HG02642 (cell line): Measurements from ENCODE around the gene TMEM123.

ENCODE experiments used
- ATAC-seq: cut with Tn5 transposase; IDR thresholded peaks from one replicate; pipeline ENCODE4 v1.9.1; 2021; ENCODE audit warnings: mild to moderate bottlenecking; ENCODE audit not compliant: unreplicated experiment, poor library complexity

The TMEM123 gene

GRCh38 chr11:102473543-102473942 lies 21.0 kb upstream of the TMEM123 start:
- ATAC-seq = no peak

GRCh38 chr11:102472127-102472526 lies 19.6 kb upstream of the TMEM123 start:
- ATAC-seq = no peak

- no peak for ATAC-seq
Measured at GRCh38 chr11:102471474-102471873, 18.9 kb upstream of the TMEM123 start.

DNA sequence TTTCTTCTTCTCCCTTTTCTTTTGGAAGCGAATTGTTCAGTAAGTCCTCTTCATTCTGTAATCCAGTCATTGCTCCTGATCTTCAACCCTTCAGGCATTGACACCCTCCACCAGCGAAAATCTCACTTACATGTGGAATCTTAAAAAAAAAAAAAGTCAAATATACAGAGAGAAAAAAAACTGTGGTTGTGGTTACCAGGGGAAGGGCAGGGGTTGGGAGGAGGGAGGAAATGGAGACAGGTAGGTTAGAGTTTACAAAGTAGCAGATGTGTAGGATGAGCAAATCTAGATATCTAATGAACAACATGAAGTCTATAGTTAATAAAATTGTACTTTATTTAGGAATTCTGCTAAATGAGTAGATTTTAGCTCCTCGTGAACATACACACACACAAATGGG lies 17.7 kb upstream of the TMEM123 start:
- no peak for ATAC-seq

GRCh38 chr11:102469196-102469821 lies 16.7 kb upstream of the TMEM123 start:
- ATAC-seq = no peak

GRCh38 chr11:102468616-102469195 lies 16.1 kb upstream of the TMEM123 start:
- ATAC-seq = no peak

- no peak for ATAC-seq
Measured at GRCh38 chr11:102467853-102468580, 15.5 kb upstream of the TMEM123 start.

DNA sequence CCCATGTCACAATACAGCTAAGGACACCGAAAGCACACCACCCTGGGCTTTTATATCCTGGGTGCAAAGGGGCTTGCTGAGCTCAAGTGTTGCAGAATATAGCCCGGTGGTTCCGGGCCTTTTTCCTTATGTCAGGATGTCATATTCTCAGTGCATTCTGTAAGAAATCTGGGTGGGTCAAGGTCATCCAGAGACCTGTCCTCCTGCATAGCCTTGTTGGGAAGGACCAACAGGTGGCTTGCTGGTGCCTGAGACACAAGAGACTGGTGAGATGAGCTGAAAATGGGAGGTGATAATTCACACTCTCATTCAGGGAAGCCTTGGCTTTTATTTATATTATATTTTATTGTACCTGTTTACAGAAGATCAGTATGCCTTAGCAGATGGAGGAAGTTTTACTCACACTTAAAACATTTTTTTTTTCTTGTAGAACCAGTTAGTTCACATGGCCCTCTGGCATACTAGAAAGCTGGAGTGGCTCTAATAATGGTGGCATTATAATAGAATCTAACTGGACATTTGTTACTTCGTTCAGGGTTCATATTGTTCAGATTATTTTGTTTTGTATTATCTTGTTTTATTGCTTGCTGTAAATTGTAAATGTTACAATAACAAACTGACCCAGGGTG lies 14.6 kb upstream of the TMEM123 start:
- no peak for ATAC-seq

GRCh38 chr11:102465696-102466095 lies 13.1 kb upstream of the TMEM123 start:
- ATAC-seq = no peak

GRCh38 chr11:102464859-102465500 lies 12.4 kb upstream of the TMEM123 start:
- ATAC-seq = peak; percentile 55

- ATAC-seq = no peak
Measured at GRCh38 chr11:102464037-102464436, 11.5 kb upstream of the TMEM123 start.

DNA sequence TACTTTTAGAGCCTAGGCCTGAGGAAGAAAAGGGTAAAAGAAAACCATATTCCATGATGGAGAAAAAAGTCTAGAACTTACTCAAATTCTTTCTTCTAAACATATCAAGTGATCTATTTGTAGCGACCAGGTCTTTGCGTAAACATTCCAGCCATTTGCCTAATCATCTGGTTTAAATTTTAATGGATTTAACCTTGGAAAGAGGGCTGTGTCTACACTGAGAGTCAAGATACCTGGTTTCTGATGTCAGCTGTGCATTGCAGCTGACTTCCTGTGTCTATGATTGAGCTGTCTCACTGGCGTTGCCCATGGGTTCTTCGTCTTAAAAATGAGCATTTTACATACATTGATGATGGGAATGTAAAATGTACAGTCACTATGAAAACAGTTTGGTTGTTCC lies 10.0 kb upstream of the TMEM123 start:
- no peak for ATAC-seq

- ATAC-seq = peak; percentile 42
Measured at GRCh38 chr11:102459393-102459792, 6.8 kb upstream of the TMEM123 start.

DNA sequence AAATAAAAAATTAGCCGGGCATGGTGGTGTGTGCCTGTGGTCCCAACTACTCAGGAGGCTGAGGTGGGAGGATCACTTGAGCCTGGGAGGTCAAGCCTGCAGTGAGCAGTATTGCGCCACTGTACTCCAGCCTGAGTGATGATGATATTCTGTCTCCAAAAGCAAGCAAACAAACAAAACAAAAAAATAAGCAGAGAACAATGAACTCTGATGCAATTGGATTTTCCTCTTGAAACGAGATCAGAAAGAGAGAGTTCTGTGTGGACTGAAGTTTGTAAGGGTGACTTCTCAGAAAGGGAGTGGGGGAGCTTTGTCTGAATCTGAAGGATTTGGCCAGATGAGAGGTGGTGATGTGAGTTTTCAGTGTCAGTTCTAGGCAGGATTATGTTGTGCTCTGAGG lies 6.0 kb upstream of the TMEM123 start:
- ATAC-seq = no peak

GRCh38 chr11:102457865-102458264 lies 5.3 kb upstream of the TMEM123 start:
- no peak for ATAC-seq

- no peak for ATAC-seq
Measured at GRCh38 chr11:102457056-102457677, 4.6 kb upstream of the TMEM123 start.

DNA sequence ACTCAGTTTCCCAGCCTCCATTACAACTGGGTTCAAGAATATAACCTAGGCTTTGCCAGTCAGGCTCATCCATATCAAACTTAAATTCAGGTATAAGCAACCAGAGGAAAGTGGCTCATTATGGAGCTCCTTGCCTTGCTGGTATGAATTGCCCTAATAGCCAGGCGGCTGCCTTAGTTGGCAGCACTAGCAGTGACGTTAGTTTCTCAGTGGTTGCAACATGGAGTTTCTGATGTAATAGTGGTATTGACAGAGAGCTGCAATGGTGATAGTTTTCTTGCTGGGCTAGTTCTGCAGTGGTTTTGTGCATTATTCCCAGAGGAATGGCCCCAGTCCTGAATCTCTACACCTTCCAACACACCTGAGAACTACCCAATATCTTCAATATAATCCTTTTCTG lies 3.8 kb upstream of the TMEM123 start:
- ATAC-seq = no peak

DNA sequence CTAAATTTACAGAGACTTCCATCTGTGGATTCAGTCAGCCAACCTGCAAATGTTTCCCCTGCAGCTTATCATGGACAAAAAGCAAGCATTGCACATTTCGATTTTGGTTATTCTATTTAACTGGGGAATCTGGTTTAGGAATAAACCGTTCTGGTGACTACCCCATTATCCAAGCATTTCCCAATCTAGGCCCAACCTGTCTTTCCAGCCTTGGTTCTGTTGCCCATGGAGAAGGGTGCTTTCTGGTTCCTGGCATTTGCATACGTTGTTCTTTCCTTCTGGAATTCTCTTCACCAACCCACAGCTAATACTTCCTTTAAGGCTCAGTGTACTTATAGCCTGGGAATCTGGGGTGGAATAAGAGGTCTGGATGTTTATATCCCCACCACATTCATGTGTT lies 1.4 kb upstream of the TMEM123 start:
- no peak for ATAC-seq

DNA sequence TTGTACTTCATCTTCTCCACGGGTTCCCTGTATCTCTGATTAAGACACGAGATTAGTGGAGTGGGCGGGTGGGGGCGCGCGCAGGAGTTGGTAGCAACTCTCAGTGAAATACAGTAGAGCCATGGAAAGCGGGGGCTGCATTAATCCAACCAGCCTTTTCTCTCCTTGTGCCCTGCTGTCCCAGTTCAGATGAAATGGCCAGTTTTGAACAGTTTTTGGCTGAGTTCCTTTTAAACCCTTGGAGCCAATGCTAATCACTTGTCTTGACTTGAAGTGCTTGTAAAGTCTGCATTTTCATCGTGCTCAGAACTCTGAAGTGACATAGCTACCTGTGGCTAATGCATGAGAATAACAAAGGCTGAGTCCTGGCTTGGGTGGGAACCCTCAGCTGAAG lies 734 bp upstream of the TMEM123 start:
- no peak for ATAC-seq

DNA sequence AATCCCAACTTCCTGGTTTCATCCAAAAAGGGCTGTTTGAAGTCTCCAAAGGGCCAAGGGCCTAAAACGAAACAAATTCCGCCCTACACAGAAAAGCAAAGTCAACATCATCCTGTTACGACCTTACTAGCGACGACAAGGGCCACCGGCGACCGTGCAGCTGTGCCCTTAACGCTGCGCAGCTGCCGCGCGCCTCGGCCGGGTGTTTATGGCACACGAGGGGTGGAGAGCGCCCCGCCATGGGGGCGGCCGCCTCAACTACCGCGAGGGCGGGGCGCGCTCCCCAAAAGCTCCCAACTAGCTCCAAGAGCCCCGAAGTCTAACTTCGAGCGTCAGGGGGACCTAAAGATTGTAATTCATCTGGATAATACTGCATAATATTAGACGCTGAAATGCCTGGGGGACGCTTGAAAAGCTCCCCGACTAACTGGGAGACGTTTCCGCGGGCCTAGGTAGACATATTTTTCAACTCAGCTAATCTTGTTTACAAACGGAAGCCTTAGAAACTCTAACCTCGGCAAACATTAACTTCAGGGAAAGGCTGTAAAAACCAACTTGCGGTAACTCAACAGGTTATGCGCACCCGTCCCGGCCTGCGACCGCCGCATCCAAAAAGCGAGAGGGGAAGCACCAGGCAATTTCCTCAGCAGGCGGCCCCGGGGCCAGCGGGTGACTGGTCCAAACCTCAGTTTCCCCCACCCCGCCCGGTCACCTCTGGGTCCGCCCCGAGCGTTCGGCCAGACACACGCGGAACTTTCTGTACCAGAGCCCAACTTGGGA lies 694 bp downstream of the TMEM123 start:
- ATAC-seq = peak; percentile 70
